Kidney (tissue), 14 donors: ENCODE results near the gene NLGN1. TPM values are rescaled to one million over a fixed set of nuclear protein-coding genes. Genes with fewer than 3 reads are reported as not detected.

Experiments
- DNase-seq, 5 donors: peaks; one replicate each; pipeline ENCODE4 v3.0.0-alpha.2; 2013 to 2020
- FAIRE-seq: peaks from 2 replicates; lab custom pipeline; 2012; peaks lifted over from hg19 to GRCh38; lab: Jason Lieb, UNC
- H3K27ac ChIP-seq, 2 donors: one replicate each; pipeline ENCODE4 v1.7.0; 2013; ENCODE audit warnings: low read depth in 2 of 2, low read length in 2 of 2, inconsistent platforms in 1 of 2
- H3K27me3 ChIP-seq: one replicate; pipeline ENCODE4 v1.7.1; 2013; ENCODE audit warnings: low read length, inconsistent platforms; ENCODE audit not compliant: control insufficient read depth, insufficient read depth
- H3K36me3 ChIP-seq, 3 donors: one replicate each; pipeline versions ENCODE4 v1.7.0 to v1.7.1; 2013; ENCODE audit warnings: low read length in 3 of 3, control low read depth in 1 of 3, inconsistent platforms in 1 of 3; ENCODE audit not compliant: insufficient read depth in 3 of 3, control insufficient read depth in 2 of 3
- H3K4me1 ChIP-seq, 3 donors: one replicate each; pipeline versions ENCODE4 v1.7.0 to v1.7.1; 2013; ENCODE audit warnings: low read length in 3 of 3, inconsistent platforms in 1 of 3, low read depth in 1 of 3; ENCODE audit not compliant: control insufficient read depth in 2 of 3, insufficient read depth in 2 of 3
- H3K4me3 ChIP-seq, 3 donors: one replicate each; pipeline versions ENCODE4 v1.7.0 to v1.8.1; 2013; ENCODE audit warnings: low read length in 3 of 3, control low read depth in 1 of 3, inconsistent platforms in 1 of 3
- H3K9ac ChIP-seq, 3 donors: one replicate each; pipeline versions ENCODE4 v1.7.0 to v1.7.1; 2013; ENCODE audit warnings: low read length in 3 of 3, control low read depth in 1 of 3, inconsistent platforms in 1 of 3
- H3K9me3 ChIP-seq, 3 donors: one replicate each; pipeline versions ENCODE4 v1.7.0 to v1.7.1; 2013; ENCODE audit warnings: low read length in 3 of 3, control low read depth in 1 of 3, inconsistent platforms in 1 of 3; ENCODE audit not compliant: control insufficient read depth in 2 of 3, insufficient read depth in 1 of 3
- intact Hi-C: fragments of 100-400 bp; cut with DNase I; formaldehyde crosslinking; loops from one replicate; pipeline ENCODE4 v1.11.1; 2022
- polyA plus RNA-seq: library from polyadenylated mRNA; stranded (reverse); fragments of 350-450 nt; fragmentation: Illumina TruSeq; extraction: RNeasy Lipid Tissue Mini Kit (QIAGEN cat#74804); gene quantifications from one replicate; pipeline ENCODE4 v1.2.3, GENCODE V29; 2014; ENCODE audit warnings: low read depth, low replicate concordance; ENCODE audit not compliant: insufficient read depth
- total RNA-seq: library from RNA; stranded (reverse); fragmentation: NEBNext Ultra II Directional; extraction: Animal tissue kit (Norgen Biotek cat#: 25700); gene quantifications from one replicate; pipeline ENCODE4 v1.2.1, GENCODE V29; 2021
- TF ChIP-seq, protein P1 (sequence below): IDR thresholded peaks from 3 replicates; pipeline ENCODE4 v1.5.1; 2012; ENCODE audit warnings: mild to moderate bottlenecking, moderate library complexity, borderline replicate concordance; ENCODE audit not compliant: insufficient read depth; ENCODE audit errors: extremely low read depth
- donor health status: control.
- donor health status: control.
- donor health status: control.
- donor health status: control.
- donor health status: control.
- donor health status: DM: yes; HTN: yes; CAD: no.
- donor health status: Normal renal cell carcinoma (clear cell type).

NLGN1 gene
- total and polyA plus RNA-seq, 2 donors from 2014 or later: 0.49 to 19.4 TPM

DNA sequence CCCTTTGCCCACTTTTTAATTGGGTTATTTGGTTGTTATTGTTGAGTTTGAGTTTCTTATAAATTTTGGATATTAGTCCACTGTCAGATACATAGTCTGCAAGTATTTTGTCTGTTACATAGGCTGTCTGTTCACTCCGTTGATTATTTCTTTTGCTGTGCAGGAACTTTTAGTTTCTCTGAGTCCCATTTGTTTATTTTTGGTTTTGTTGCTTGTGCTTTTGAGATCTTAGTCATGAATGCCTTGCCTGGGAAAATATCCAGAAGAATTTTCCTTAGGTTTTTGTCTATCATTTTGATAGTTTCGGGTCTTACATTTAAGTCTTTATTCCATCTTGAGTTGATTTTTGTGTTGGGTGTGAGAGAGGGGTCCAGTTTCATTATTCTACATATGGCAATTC is 254.5 kb downstream of the NLGN1 start:
- Histone ChIP-seq H3K9me3 (peaks cover 0 to 3% (median 0%) of the 10 kb centered on the region in 3 donors), H3K9ac (no peak overlapping the region), H3K4me1 (no peaks in the 10 kb centered on the region), H3K36me3 (no peaks in the 10 kb centered on the region), H3K4me3 (no peak overlapping the region), H3K27me3 (no peaks in the 10 kb centered on the region), H3K27ac (no peak overlapping the region)
- TF ChIP-seq, protein P1, sequence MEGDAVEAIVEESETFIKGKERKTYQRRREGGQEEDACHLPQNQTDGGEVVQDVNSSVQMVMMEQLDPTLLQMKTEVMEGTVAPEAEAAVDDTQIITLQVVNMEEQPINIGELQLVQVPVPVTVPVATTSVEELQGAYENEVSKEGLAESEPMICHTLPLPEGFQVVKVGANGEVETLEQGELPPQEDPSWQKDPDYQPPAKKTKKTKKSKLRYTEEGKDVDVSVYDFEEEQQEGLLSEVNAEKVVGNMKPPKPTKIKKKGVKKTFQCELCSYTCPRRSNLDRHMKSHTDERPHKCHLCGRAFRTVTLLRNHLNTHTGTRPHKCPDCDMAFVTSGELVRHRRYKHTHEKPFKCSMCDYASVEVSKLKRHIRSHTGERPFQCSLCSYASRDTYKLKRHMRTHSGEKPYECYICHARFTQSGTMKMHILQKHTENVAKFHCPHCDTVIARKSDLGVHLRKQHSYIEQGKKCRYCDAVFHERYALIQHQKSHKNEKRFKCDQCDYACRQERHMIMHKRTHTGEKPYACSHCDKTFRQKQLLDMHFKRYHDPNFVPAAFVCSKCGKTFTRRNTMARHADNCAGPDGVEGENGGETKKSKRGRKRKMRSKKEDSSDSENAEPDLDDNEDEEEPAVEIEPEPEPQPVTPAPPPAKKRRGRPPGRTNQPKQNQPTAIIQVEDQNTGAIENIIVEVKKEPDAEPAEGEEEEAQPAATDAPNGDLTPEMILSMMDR: no peak
- no peak for DNase-seq
- FAIRE-seq: no peak
- intact Hi-C loops: no loop called here

DNA sequence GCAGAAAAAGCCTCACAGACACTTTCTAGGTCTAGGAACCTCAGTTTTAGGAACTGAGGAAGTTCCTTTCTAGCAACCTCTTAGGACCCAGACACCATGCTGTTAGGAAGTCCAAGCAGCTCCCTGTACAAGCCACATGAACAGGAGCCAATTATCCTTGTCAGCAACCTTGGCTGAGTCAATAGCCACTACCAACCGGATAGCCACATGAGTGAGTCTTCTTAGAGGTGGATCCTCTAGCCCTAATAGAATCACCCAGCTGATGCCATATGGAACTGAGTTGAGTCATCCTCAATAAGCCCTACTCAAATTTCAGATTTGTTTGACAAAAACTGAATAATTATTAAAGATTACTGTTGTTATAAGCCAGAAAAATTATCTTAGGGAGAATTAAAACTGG is 256.2 kb downstream of the NLGN1 start:
- no peak overlapping the region for H3K4me3 ChIP-seq
- no peaks in the 10 kb centered on the region for H3K36me3 ChIP-seq
- DNase-seq: no peak
- TF ChIP-seq, protein P1: no peak
- H3K27ac ChIP-seq: no peak overlapping the region
- intact Hi-C loops: no loop called here
- H3K9ac ChIP-seq: no peak overlapping the region
- no peaks in the 10 kb centered on the region for H3K4me1 ChIP-seq
- H3K9me3 ChIP-seq: peaks cover 0 to 3% (median 0%) of the 10 kb centered on the region in 3 donors
- no peak for FAIRE-seq
- H3K27me3 ChIP-seq: no peaks in the 10 kb centered on the region

DNA sequence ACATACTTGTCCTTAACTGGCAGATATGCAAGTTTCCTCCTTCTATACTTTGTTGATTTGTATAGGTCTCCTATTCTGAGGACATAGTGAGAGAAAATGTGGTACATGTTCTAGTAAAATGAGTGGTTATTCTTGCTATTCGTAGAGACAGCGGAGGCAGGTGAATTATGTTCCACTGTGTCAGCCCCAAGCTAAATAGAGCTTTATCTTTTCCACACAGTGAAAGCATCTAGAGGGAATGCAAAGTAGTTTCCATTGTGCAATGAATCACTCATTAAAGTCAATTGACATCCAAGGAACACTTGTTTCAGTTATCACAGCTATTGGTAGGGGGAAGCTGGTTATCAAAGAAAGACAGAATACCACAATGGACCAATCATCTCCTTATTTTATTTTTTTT is 262.4 kb downstream of the NLGN1 start:
- Histone ChIP-seq H3K27ac (no peak overlapping the region), H3K27me3 (no peaks in the 10 kb centered on the region), H3K9me3 (no peaks in the 10 kb centered on the region), H3K9ac (no peak overlapping the region), H3K4me3 (no peak overlapping the region), H3K4me1 (no peaks in the 10 kb centered on the region), H3K36me3 (no peaks in the 10 kb centered on the region)
- intact Hi-C loops: no loop called here
- FAIRE-seq (no peak), DNase-seq (no peak)
- TF ChIP-seq, protein P1: no peak

DNA sequence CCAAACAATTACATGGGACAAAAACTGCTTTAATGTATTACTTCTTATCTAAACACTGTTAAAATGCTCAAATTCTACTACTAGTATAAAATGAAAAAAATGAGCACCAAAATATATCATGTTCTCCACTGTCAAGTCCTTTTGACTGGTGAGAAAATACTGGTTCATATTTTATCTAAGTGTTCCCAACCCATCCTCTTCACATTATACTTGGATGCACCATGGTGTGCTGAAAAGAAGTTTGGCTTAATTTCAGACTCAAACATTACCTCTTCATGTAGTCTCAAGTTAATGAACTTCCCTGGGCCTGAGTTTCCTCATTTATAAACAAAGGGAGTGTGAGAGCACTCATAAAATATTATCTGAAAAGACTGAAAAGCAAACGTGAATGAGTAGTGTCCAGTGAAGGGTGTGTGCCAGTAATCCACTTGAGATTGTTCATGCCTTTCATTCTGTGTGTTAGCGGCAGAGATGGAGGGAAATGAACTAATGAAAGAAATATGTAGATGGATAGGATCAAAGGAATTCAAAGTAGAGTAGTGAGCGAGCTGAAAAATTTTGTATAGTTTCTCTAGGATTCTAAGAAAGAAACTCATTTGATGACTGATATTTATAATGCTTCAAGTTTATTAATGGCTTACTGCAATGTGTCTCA is 263.2 kb downstream of the NLGN1 start:
- no peak for DNase-seq
- Histone ChIP-seq H3K4me3 (no peak overlapping the region), H3K27ac (no peak overlapping the region), H3K9me3 (no peaks in the 10 kb centered on the region), H3K27me3 (no peaks in the 10 kb centered on the region), H3K9ac (no peak overlapping the region), H3K4me1 (no peaks in the 10 kb centered on the region), H3K36me3 (no peaks in the 10 kb centered on the region)
- TF ChIP-seq, protein P1: no peak
- no peak for FAIRE-seq
- intact Hi-C loops: no loop called here
